GM21619 (cell line): ENCODE measurements around the gene STAP2.
"Not testable (repeated sequence)": the region's sequence is repeated elsewhere in the genome, so short reads cannot be mapped to it uniquely, and the experiment has no call there.

Source experiments
- ATAC-seq: cut with Tn5 transposase; IDR thresholded peaks from one replicate; pipeline ENCODE4 v1.9.1; 2021; ENCODE audit not compliant: unreplicated experiment

The STAP2 gene

GRCh38 chr19:4328991-4329681, 9.5 kb downstream of the STAP2 start:
- ATAC-seq: not testable (repeated sequence)

GRCh38 chr19:4328243-4328990, 10.2 kb downstream of the STAP2 start:
- peak; percentile 76 for ATAC-seq

GRCh38 chr19:4327877-4328242, 10.8 kb downstream of the STAP2 start:
- ATAC-seq: peak; percentile 16

GRCh38 chr19:4327252-4327876, 11.3 kb downstream of the STAP2 start:
- peak; percentile 22 for ATAC-seq

- ATAC-seq: no peak
These were observed 11.8 kb downstream of the STAP2 start for GRCh38 chr19:4326837-4327251.

- no peak for ATAC-seq
These were observed 12.3 kb downstream of the STAP2 start for GRCh38 chr19:4326215-4326836.

- no peak for ATAC-seq
These were observed 14.4 kb downstream of the STAP2 start for GRCh38 chr19:4324228-4324627.

GRCh38 chr19:4323692-4324091, 14.9 kb downstream of the STAP2 start:
- no peak for ATAC-seq

GRCh38 chr19:4322942-4323665, 15.5 kb downstream of the STAP2 start:
- no peak for ATAC-seq

GRCh38 chr19:4320419-4320818, 18.2 kb downstream of the STAP2 start:
- ATAC-seq: no peak

- no peak for ATAC-seq
These were observed 19.4 kb downstream of the STAP2 start for GRCh38 chr19:4319067-4319718.

- ATAC-seq: no peak
These were observed 20.2 kb downstream of the STAP2 start for GRCh38 chr19:4318460-4318859.

- ATAC-seq: no peak
These were observed 21.7 kb downstream of the STAP2 start for GRCh38 chr19:4316956-4317355.

GRCh38 chr19:4313847-4314490, 24.7 kb downstream of the STAP2 start:
- no peak for ATAC-seq

- ATAC-seq: no peak
These were observed 28.1 kb downstream of the STAP2 start for GRCh38 chr19:4310247-4311121.

- no peak for ATAC-seq
These were observed 33.0 kb downstream of the STAP2 start for GRCh38 chr19:4305659-4306058.

- ATAC-seq: no peak
These were observed 33.4 kb downstream of the STAP2 start for GRCh38 chr19:4305257-4305612.

- no peak for ATAC-seq
These were observed 33.9 kb downstream of the STAP2 start, which contains the start of gene FSD1 for GRCh38 chr19:4304538-4305256. FSD1 (plus strand) TSS chr19:4304598; CDS start chr19:4304747, 149 bp downstream.
